ENCODE measurements around the gene POLR1B.

DNA sequence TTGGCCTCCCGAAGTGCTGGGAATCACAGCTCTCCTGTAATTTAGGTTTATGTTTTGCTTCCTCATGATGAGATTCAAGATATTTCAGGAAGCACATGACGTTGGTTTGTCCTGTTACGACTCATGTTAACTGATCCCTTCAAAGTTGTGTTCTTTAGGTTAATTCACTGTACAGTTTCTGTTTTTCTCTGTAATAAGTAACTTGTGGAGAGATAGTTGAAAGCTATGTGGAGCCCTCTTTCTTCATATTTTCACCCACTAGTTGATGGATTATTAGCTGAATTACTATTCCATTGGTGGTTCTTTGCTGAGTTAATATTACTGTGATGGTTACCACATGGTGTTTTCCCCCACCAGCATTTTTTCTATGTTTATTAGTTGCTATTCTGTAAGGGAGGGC, 23.8 kb downstream of the POLR1B start:
- TF ChIP-seq CTCF (IDR thresholded peaks at IDR 0.05; ENCODE audit: low read depth, low read length, missing input control) = no peak
- TF ChIP-seq, protein P1, sequence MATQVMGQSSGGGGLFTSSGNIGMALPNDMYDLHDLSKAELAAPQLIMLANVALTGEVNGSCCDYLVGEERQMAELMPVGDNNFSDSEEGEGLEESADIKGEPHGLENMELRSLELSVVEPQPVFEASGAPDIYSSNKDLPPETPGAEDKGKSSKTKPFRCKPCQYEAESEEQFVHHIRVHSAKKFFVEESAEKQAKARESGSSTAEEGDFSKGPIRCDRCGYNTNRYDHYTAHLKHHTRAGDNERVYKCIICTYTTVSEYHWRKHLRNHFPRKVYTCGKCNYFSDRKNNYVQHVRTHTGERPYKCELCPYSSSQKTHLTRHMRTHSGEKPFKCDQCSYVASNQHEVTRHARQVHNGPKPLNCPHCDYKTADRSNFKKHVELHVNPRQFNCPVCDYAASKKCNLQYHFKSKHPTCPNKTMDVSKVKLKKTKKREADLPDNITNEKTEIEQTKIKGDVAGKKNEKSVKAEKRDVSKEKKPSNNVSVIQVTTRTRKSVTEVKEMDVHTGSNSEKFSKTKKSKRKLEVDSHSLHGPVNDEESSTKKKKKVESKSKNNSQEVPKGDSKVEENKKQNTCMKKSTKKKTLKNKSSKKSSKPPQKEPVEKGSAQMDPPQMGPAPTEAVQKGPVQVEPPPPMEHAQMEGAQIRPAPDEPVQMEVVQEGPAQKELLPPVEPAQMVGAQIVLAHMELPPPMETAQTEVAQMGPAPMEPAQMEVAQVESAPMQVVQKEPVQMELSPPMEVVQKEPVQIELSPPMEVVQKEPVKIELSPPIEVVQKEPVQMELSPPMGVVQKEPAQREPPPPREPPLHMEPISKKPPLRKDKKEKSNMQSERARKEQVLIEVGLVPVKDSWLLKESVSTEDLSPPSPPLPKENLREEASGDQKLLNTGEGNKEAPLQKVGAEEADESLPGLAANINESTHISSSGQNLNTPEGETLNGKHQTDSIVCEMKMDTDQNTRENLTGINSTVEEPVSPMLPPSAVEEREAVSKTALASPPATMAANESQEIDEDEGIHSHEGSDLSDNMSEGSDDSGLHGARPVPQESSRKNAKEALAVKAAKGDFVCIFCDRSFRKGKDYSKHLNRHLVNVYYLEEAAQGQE (IDR thresholded peaks at IDR 0.05) = no peak
- TF ChIP-seq TAF1 (conservative IDR thresholded peaks at IDR 0.05) = no peak
- no peak for TF ChIP-seq RXRA (IDR thresholded peaks at IDR 0.05)
- TF ChIP-seq JUND (IDR thresholded peaks at IDR 0.05) = no peak
- no peak for TF ChIP-seq MAX (IDR thresholded peaks at IDR 0.05)
- no peak for TF ChIP-seq EGR1 (IDR thresholded peaks at IDR 0.05; ENCODE audit: low read depth in 2 of 2)
- TF ChIP-seq, protein P2, sequence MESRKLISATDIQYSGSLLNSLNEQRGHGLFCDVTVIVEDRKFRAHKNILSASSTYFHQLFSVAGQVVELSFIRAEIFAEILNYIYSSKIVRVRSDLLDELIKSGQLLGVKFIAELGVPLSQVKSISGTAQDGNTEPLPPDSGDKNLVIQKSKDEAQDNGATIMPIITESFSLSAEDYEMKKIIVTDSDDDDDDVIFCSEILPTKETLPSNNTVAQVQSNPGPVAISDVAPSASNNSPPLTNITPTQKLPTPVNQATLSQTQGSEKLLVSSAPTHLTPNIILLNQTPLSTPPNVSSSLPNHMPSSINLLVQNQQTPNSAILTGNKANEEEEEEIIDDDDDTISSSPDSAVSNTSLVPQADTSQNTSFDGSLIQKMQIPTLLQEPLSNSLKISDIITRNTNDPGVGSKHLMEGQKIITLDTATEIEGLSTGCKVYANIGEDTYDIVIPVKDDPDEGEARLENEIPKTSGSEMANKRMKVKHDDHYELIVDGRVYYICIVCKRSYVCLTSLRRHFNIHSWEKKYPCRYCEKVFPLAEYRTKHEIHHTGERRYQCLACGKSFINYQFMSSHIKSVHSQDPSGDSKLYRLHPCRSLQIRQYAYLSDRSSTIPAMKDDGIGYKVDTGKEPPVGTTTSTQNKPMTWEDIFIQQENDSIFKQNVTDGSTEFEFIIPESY (IDR thresholded peaks at IDR 0.05) = no peak
- TF ChIP-seq SP1 (IDR thresholded peaks at IDR 0.05) = no peak
- no peak for TF ChIP-seq RAD21 (IDR thresholded peaks at IDR 0.05)
